Activated CD4-positive, alpha-beta T cell treated with anti-CD3 and anti-CD28 coated beads for 1 hour (primary cell): ENCODE measurements around the gene FDPS.
A peak's percentile ranks its signal among the peaks of the same experiment; 100 is the strongest.

Experiments used
- DNase-seq: peaks from one replicate; pipeline ENCODE4 v3.0.0-alpha.2; 2020

The FDPS gene

GRCh38 chr1:155308493-155309422 is at the start of gene FDPS:
TSS of gene FDPS (plus strand) at chr1:155308866. CDS start at chr1:155309790, 924 bp downstream.
- DNase-seq: peak; percentile 96

GRCh38 chr1:155260276-155260675 is 48.4 kb upstream of the FDPS start:
- no peak for DNase-seq

GRCh38 chr1:155261493-155261851 is 47.2 kb upstream of the FDPS start:
- no peak for DNase-seq

GRCh38 chr1:155261852-155262673 is 46.6 kb upstream of the FDPS start, which contains the start of gene SCAMP3:
TSS of gene SCAMP3 (minus strand) at chr1:155262360. CDS start at chr1:155262151, 209 bp downstream.
- peak; percentile 72 for DNase-seq

- DNase-seq: no peak
These were observed 45.6 kb upstream of the FDPS start for GRCh38 chr1:155263067-155263466.

GRCh38 chr1:155266553-155266952 is 42.1 kb upstream of the FDPS start:
- no peak for DNase-seq

GRCh38 chr1:155267373-155267772 is 41.3 kb upstream of the FDPS start:
- DNase-seq: no peak

- DNase-seq: no peak
These were observed 40.0 kb upstream of the FDPS start for GRCh38 chr1:155268630-155269029.

GRCh38 chr1:155269381-155269780 is 39.3 kb upstream of the FDPS start:
- no peak for DNase-seq

- peak; percentile 23 for DNase-seq
These were observed 36.0 kb upstream of the FDPS start for GRCh38 chr1:155272466-155273342.

- peak; percentile 92 for DNase-seq
These were observed 35.1 kb upstream of the FDPS start, which contains the start of gene CLK2 for GRCh38 chr1:155273343-155274245. TSS of gene CLK2 (minus strand) at chr1:155273504. CDS start at chr1:155270977, 2,527 bp downstream.

GRCh38 chr1:155277070-155277901 is 31.4 kb upstream of the FDPS start, which contains the start of gene HCN3:
TSS of gene HCN3 (plus strand) at chr1:155277463. CDS start at chr1:155277591, 128 bp downstream.
- peak; percentile 82 for DNase-seq

- DNase-seq: peak; percentile 47
These were observed 30.6 kb upstream of the FDPS start for GRCh38 chr1:155277902-155278688.

- DNase-seq: no peak
These were observed 29.9 kb upstream of the FDPS start for GRCh38 chr1:155278689-155279160.

- no peak for DNase-seq
These were observed 29.4 kb upstream of the FDPS start for GRCh38 chr1:155279268-155279667.

GRCh38 chr1:155282488-155283091 is 26.1 kb upstream of the FDPS start:
- DNase-seq: no peak

- DNase-seq: no peak
These were observed 24.2 kb upstream of the FDPS start for GRCh38 chr1:155284476-155284875.

GRCh38 chr1:155285063-155285462 is 23.6 kb upstream of the FDPS start:
- DNase-seq: no peak

- no peak for DNase-seq
These were observed 23.0 kb upstream of the FDPS start for GRCh38 chr1:155285631-155286044.
